Measurements from ENCODE around the gene AMIGO3.

GRCh38 chr3:49712631-49713317 lies 6.7 kb downstream of the AMIGO3 start:
- TF ChIP-seq CREB1 (IDR thresholded peaks at IDR 0.05; ENCODE audit: low read depth) (no peak), TAF1 (IDR thresholded peaks at IDR 0.05; ENCODE audit: low read depth) (no peak), TEAD4 (IDR thresholded peaks at IDR 0.05) (no peak), RAD21 (IDR thresholded peaks at IDR 0.05; ENCODE audit: low read depth) (no peak), ZBTB7A (IDR thresholded peaks at IDR 0.05; ENCODE audit: low read depth) (no peak), FOXM1 (IDR thresholded peaks at IDR 0.05; ENCODE audit: borderline replicate concordance, low read depth) (no peak), TCF12 (IDR thresholded peaks at IDR 0.05; ENCODE audit: low read depth) (no peak)

Measured in Ishikawa (cell line).